ENCODE results near the gene TBKBP1.

DNA sequence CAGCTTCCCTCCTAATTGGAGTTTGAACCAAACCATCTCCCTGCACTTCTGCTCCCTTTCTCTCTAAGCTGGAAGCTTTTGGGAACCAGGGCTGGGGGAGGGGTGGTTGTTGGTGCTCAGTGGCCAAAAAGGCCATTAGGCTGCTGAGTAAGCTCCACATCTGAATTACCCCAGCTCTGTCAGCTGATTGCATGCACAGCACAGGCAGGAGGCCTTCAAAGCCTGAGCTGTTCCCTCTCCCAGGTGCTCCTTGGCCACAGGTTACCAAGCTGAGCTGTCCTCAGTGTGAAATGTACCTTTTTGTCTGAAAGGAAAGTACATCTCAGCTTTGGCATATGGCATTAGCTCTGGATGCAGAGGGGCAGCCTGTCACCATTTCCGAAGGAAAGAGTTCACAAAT is 6.2 kb upstream of the TBKBP1 start:
- TF ChIP-seq, protein P1, sequence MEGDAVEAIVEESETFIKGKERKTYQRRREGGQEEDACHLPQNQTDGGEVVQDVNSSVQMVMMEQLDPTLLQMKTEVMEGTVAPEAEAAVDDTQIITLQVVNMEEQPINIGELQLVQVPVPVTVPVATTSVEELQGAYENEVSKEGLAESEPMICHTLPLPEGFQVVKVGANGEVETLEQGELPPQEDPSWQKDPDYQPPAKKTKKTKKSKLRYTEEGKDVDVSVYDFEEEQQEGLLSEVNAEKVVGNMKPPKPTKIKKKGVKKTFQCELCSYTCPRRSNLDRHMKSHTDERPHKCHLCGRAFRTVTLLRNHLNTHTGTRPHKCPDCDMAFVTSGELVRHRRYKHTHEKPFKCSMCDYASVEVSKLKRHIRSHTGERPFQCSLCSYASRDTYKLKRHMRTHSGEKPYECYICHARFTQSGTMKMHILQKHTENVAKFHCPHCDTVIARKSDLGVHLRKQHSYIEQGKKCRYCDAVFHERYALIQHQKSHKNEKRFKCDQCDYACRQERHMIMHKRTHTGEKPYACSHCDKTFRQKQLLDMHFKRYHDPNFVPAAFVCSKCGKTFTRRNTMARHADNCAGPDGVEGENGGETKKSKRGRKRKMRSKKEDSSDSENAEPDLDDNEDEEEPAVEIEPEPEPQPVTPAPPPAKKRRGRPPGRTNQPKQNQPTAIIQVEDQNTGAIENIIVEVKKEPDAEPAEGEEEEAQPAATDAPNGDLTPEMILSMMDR (IDR thresholded peaks at IDR 0.05) = no peak
- TF ChIP-seq POLR2AphosphoS5 (IDR thresholded peaks at IDR 0.05) = no peak
